Measurements from ENCODE around the gene WWOX. TPM values are rescaled to one million over a fixed set of nuclear protein-coding genes. Genes with fewer than 3 reads are reported as not detected.

Gene WWOX
- total RNA-seq, 5 donors from 2014 or later (not counting 1 experiment from before 2014, with no cell fraction given), result 21.2 to 26.0 (median 22.6) TPM

DNA sequence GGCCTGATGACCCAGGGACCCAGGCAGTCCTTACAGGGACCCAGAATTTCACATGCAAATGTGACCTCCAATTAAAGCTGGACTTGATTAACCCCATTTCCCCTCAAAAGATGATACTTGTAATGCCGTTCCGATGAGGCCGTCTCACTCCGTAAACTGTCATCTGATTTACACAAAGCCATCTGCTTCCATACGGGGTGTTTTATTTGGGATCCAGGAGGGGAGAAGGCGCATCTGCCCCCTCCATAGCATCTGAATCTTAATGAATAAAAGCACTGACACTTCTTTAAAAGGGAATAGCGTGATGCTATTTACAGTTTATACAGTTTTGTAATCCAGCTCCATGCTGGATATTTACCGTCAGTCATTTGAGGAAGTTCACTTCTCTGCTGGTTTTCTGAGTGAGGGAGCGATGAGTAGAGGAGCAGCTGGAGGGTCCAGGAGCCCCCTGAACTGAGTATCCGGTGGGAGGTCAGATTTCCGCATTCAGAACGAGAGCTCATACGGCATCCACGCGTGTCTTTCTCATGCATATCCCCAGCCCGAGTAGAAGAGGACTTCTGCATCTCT, 452.7 kb downstream of the WWOX start:
- WGBS (ENCODE audit: insufficient coverage), result 97% methylated on average over 9 of the region's 16 CpGs

GRCh38 chr16:78552716-78553115, 453.3 kb downstream of the WWOX start:
- H3K27me3 Mint-ChIP-seq, result peaks cover 0 to 2% of the 10 kb centered on the region in 2 donors
- no peaks in the 10 kb centered on the region for H3K9me3 ChIP-seq
- H3K36me3 ChIP-seq (ENCODE audit: control insufficient read depth in 2 of 2, extremely low read depth in 1 of 2, insufficient read depth in 1 of 2, low read length in 1 of 2), result no peaks in the 10 kb centered on the region
- no peak overlapping the region for H3K27ac Mint-ChIP-seq
- H3K4me3 ChIP-seq (ENCODE audit: control insufficient read depth in 1 of 2, extremely low read depth in 1 of 2, low read length in 1 of 2), result no peak overlapping the region
- peaks cover 0 to 4% of the 10 kb centered on the region in 2 experiments for H3K4me1 ChIP-seq (ENCODE audit: control insufficient read depth in 1 of 2, extremely low read depth in 1 of 2, insufficient read depth in 2 of 2, low read length in 2 of 2)
- H3K4me1 Mint-ChIP-seq, result peaks cover 6 to 20% (median 11%) of the 10 kb centered on the region in 3 donors
- no peak for ATAC-seq (replicated peaks in 1 of 4)
- no peaks in the 10 kb centered on the region for H3K27me3 ChIP-seq (replicated peaks in 1 of 2; ENCODE audit: control insufficient read depth in 2 of 2, extremely low read depth in 1 of 2, insufficient read depth in 2 of 2, low read length in 1 of 2)
- WGBS (ENCODE audit: insufficient coverage), result no CpG with 5 or more reads among the region's 1 CpG
- no peak overlapping the region for H3K27ac ChIP-seq (ENCODE audit: low read length)
- no peak overlapping the region for H3K4me3 Mint-ChIP-seq
- CTCF ChIA-PET, result no interaction called here
- POLR2A ChIA-PET, result no interaction called here
- no peaks in the 10 kb centered on the region for H3K9me3 Mint-ChIP-seq
- no peaks in the 10 kb centered on the region for H3K36me3 Mint-ChIP-seq
- no peak for DNase-seq

More for the DNA sequence above, 452.7 kb downstream of the WWOX start:
- Histone ChIP-seq H3K9me3 (no peaks in the 10 kb centered on the region), H3K27me3 (replicated peaks in 1 of 2; ENCODE audit: control insufficient read depth in 2 of 2, extremely low read depth in 1 of 2, insufficient read depth in 2 of 2, low read length in 1 of 2) (no peaks in the 10 kb centered on the region), H3K4me3 (ENCODE audit: control insufficient read depth in 1 of 2, extremely low read depth in 1 of 2, low read length in 1 of 2) (no peak overlapping the region), H3K36me3 (ENCODE audit: control insufficient read depth in 2 of 2, extremely low read depth in 1 of 2, insufficient read depth in 1 of 2, low read length in 1 of 2) (no peaks in the 10 kb centered on the region), H3K4me1 (ENCODE audit: control insufficient read depth in 1 of 2, extremely low read depth in 1 of 2, insufficient read depth in 2 of 2, low read length in 2 of 2) (peaks cover 0 to 4% of the 10 kb centered on the region in 2 experiments), H3K27ac (ENCODE audit: low read length) (no peak overlapping the region)
- Mint-ChIP-seq H3K9me3 (no peaks in the 10 kb centered on the region), H3K27me3 (peaks cover 0 to 2% of the 10 kb centered on the region in 2 donors), H3K27ac (no peak overlapping the region), H3K36me3 (no peaks in the 10 kb centered on the region), H3K4me1 (peaks cover 6 to 20% (median 11%) of the 10 kb centered on the region in 3 donors), H3K4me3 (no peak overlapping the region)
- ATAC-seq (replicated peaks in 1 of 4) (no peak), DNase-seq (no peak)
- POLR2A ChIA-PET, result no interaction called here
- CTCF ChIA-PET, result no interaction called here

DNA sequence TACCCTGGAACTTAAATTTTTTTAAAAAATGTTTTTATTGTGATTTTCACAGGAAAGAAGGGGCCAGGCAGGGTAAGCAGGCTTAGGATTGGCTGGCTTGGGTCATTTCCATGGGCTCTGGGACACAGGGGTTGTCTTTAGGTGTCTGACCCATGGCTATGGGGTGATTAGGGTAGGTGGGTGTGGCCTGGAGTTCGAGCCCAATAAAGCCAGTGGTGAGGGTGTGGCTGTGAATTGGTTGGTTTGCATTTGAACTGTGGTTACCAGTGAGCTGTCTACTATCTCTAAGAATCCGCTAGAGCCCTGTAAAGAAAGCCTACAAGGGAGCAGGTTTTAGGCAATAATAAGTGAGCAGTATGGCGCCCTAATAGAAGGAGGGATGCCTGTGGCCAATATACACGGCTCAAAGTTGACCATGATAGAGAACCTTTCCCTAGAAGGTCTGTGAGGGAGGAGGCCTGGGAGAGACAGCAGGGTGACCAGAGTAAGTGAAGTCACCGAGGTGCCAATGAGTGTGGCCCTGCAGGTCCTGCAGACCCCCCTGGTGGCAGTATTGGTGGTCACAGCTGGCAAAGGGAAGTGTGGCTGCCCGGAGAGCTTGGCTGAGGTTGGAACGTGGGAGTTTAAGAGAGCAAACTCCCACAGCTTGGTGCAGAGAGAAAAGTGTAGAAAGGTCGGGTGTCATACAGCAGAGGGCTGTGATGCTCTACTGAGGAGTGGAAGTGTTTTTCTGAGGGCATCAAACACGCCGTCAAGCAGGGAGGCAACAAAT, 454.0 kb downstream of the WWOX start:
- CTCF ChIA-PET, result no interaction called here
- Mint-ChIP-seq H3K9me3 (no peaks in the 10 kb centered on the region), H3K27me3 (peaks cover 0 to 2% of the 10 kb centered on the region in 2 donors), H3K36me3 (no peaks in the 10 kb centered on the region), H3K27ac (no peak overlapping the region), H3K4me1 (peaks cover 6 to 20% (median 11%) of the 10 kb centered on the region in 3 donors), H3K4me3 (no peak overlapping the region)
- Histone ChIP-seq H3K36me3 (ENCODE audit: control insufficient read depth in 2 of 2, extremely low read depth in 1 of 2, insufficient read depth in 1 of 2, low read length in 1 of 2) (no peaks in the 10 kb centered on the region), H3K4me3 (ENCODE audit: control insufficient read depth in 1 of 2, extremely low read depth in 1 of 2, low read length in 1 of 2) (no peak overlapping the region), H3K4me1 (ENCODE audit: control insufficient read depth in 1 of 2, extremely low read depth in 1 of 2, insufficient read depth in 2 of 2, low read length in 2 of 2) (peaks cover 0 to 4% of the 10 kb centered on the region in 2 experiments), H3K9me3 (no peaks in the 10 kb centered on the region), H3K27me3 (replicated peaks in 1 of 2; ENCODE audit: control insufficient read depth in 2 of 2, extremely low read depth in 1 of 2, insufficient read depth in 2 of 2, low read length in 1 of 2) (no peaks in the 10 kb centered on the region), H3K27ac (ENCODE audit: low read length) (no peak overlapping the region)
- POLR2A ChIA-PET, result no interaction called here
- ATAC-seq (replicated peaks in 1 of 4), result no peak
- DNase-seq, result no peak
- 86% methylated on average over 7 of the region's 10 CpGs for WGBS (ENCODE audit: insufficient coverage)

GRCh38 chr16:78556421-78556820, 457.0 kb downstream of the WWOX start:
- Histone ChIP-seq H3K4me3 (ENCODE audit: control insufficient read depth in 1 of 2, extremely low read depth in 1 of 2, low read length in 1 of 2) (no peak overlapping the region), H3K4me1 (ENCODE audit: control insufficient read depth in 1 of 2, extremely low read depth in 1 of 2, insufficient read depth in 2 of 2, low read length in 2 of 2) (peaks cover 0 to 3% of the 10 kb centered on the region in 2 experiments), H3K36me3 (ENCODE audit: control insufficient read depth in 2 of 2, extremely low read depth in 1 of 2, insufficient read depth in 1 of 2, low read length in 1 of 2) (no peaks in the 10 kb centered on the region), H3K27ac (ENCODE audit: low read length) (no peak overlapping the region), H3K27me3 (replicated peaks in 1 of 2; ENCODE audit: control insufficient read depth in 2 of 2, extremely low read depth in 1 of 2, insufficient read depth in 2 of 2, low read length in 1 of 2) (no peaks in the 10 kb centered on the region), H3K9me3 (no peaks in the 10 kb centered on the region)
- DNase-seq (no peak), ATAC-seq (replicated peaks in 1 of 4) (no peak)
- Mint-ChIP-seq H3K9me3 (no peaks in the 10 kb centered on the region), H3K36me3 (no peaks in the 10 kb centered on the region), H3K27ac (no peak overlapping the region), H3K4me1 (peaks cover 6 to 15% (median 8%) of the 10 kb centered on the region in 3 donors), H3K4me3 (no peak overlapping the region), H3K27me3 (no peaks in the 10 kb centered on the region)
- WGBS (ENCODE audit: insufficient coverage), result 96% methylated on average over 10 of the region's 16 CpGs
- ChIA-PET POLR2A (no interaction called here), CTCF (no interaction called here)

DNA sequence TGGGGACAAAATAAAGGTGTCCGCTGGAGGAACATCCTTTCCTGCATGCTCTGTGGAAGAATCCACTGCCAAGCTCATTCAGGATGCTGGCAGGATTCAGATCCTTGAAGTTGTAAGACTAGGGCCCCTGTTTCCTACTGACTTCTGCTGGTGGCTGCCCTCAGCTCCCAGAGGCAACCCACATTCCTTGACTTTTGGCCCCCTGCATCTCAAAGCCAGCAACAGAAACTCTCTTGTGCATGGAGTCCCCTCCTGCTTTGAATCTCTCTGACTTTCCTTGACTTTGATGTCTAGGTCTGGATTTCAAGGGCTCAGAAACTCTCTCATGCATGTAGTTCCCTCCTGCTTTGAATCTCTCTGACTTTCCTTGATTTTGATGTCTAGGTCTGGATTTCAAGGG, 461.5 kb downstream of the WWOX start:
- DNase-seq, result no peak
- ChIA-PET CTCF (no interaction called here), POLR2A (no interaction called here)
- H3K27me3 Mint-ChIP-seq, result no peaks in the 10 kb centered on the region
- no peak for ATAC-seq (replicated peaks in 1 of 4)
- 100% methylated on average over 1 of the region's 1 CpG for WGBS (ENCODE audit: insufficient coverage)
- Histone ChIP-seq H3K36me3 (ENCODE audit: control insufficient read depth in 2 of 2, extremely low read depth in 1 of 2, insufficient read depth in 1 of 2, low read length in 1 of 2) (no peaks in the 10 kb centered on the region), H3K27me3 (replicated peaks in 1 of 2; ENCODE audit: control insufficient read depth in 2 of 2, extremely low read depth in 1 of 2, insufficient read depth in 2 of 2, low read length in 1 of 2) (no peaks in the 10 kb centered on the region), H3K4me1 (ENCODE audit: control insufficient read depth in 1 of 2, extremely low read depth in 1 of 2, insufficient read depth in 2 of 2, low read length in 2 of 2) (no peaks in the 10 kb centered on the region), H3K27ac (ENCODE audit: low read length) (no peak overlapping the region), H3K9me3 (no peaks in the 10 kb centered on the region), H3K4me3 (ENCODE audit: control insufficient read depth in 1 of 2, extremely low read depth in 1 of 2, low read length in 1 of 2) (no peak overlapping the region)
- peaks cover 9% of the 10 kb centered on the region for H3K36me3 Mint-ChIP-seq
- H3K9me3 Mint-ChIP-seq, result peaks cover 0 to 10% (median 0%) of the 10 kb centered on the region in 3 donors
- H3K4me1 Mint-ChIP-seq, result peaks cover 0 to 4% (median 3%) of the 10 kb centered on the region in 3 donors
- no peak overlapping the region for H3K27ac Mint-ChIP-seq
- H3K4me3 Mint-ChIP-seq, result no peak overlapping the region

GRCh38 chr16:78562111-78562510, 462.7 kb downstream of the WWOX start:
- ChIA-PET POLR2A (no interaction called here), CTCF (no interaction called here)
- Histone ChIP-seq H3K9me3 (no peaks in the 10 kb centered on the region), H3K27me3 (replicated peaks in 1 of 2; ENCODE audit: control insufficient read depth in 2 of 2, extremely low read depth in 1 of 2, insufficient read depth in 2 of 2, low read length in 1 of 2) (no peaks in the 10 kb centered on the region), H3K36me3 (ENCODE audit: control insufficient read depth in 2 of 2, extremely low read depth in 1 of 2, insufficient read depth in 1 of 2, low read length in 1 of 2) (no peaks in the 10 kb centered on the region), H3K4me3 (ENCODE audit: control insufficient read depth in 1 of 2, extremely low read depth in 1 of 2, low read length in 1 of 2) (no peak overlapping the region), H3K27ac (ENCODE audit: low read length) (no peak overlapping the region), H3K4me1 (ENCODE audit: control insufficient read depth in 1 of 2, extremely low read depth in 1 of 2, insufficient read depth in 2 of 2, low read length in 2 of 2) (peaks cover 0 to 7% of the 10 kb centered on the region in 2 experiments)
- Mint-ChIP-seq H3K36me3 (peaks cover 9% of the 10 kb centered on the region), H3K4me3 (no peak overlapping the region), H3K27ac (no peak overlapping the region), H3K9me3 (peaks cover 0 to 10% (median 0%) of the 10 kb centered on the region in 3 donors), H3K27me3 (no peaks in the 10 kb centered on the region), H3K4me1 (peaks cover 11 to 15% (median 12%) of the 10 kb centered on the region in 3 donors)
- DNase-seq (no peak), ATAC-seq (replicated peaks in 1 of 4) (no peak)
- WGBS (ENCODE audit: insufficient coverage), result 90% methylated on average over 4 of the region's 6 CpGs
